GM18507 (cell line): ENCODE data around the gene EPC2.
"Not testable (repeated sequence)": the region's sequence is repeated elsewhere in the genome, so short reads cannot be mapped to it uniquely, and the experiment has no call there.

ENCODE experiments used
- DNase-seq: peaks from one replicate; pipeline ENCODE4 v3.0.0; 2011; ENCODE audit warnings: low read depth; ENCODE audit not compliant: insufficient read length; ENCODE audit errors: extremely low spot score
- FAIRE-seq: peaks from 2 replicates; lab custom pipeline; 2011; peaks lifted over from hg19 to GRCh38; lab: Jason Lieb, UNC

The EPC2 gene

DNA sequence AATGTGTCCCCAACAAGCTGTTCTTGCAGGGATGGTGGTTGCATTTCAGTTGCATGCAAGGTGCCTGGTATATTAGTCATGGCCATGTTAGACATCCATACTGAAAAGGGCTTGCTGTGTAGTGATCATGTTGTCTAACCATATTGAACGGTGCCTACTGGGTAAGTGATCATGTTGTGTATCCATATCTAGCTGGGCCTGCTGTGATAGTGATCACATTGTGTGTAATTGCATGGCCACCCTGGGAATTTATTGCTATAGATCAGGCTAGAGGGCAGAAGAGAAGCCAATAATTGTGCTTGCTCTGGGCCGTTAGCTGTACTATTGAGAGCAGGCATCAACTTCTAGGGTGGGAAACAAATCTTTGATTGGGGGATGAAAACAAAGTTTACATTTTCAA lies 9.8 kb upstream of the EPC2 start:
- FAIRE-seq (no peak), DNase-seq (no peak)

GRCh38 chr2:148638543-148638942 lies 6.0 kb upstream of the EPC2 start:
- no peak for FAIRE-seq
- DNase-seq = no peak

- no peak for DNase-seq
- no peak for FAIRE-seq
Observed at GRCh38 chr2:148640767-148641166, 3.8 kb upstream of the EPC2 start.

- DNase-seq (no peak), FAIRE-seq (no peak)
Observed at GRCh38 chr2:148642112-148642744, 2.3 kb upstream of the EPC2 start.

DNA sequence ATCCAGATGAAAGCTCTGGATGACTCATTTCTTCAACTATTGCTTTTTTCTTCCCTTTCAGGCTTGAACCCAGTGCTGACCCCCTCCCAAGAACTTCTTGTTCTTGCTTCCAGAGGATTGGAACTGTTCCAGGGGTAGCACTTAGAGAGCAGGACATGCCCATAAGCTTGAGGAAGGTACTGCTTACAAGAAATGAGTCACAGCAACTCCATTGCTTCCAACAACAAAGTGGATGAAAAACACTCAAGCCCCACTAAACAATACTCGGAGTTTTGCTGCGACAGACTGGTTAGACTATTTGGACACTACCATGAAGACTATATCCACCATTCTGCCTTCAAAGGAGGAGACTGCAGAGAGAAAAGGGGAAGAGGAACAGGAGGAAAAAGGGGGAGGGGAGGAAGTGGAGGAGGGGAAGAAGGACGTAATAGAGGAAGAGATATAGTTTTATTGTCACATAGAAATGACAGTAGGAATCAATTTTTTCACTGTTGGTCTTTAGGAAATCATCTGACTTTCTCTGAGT lies 1.6 kb upstream of the EPC2 start:
- no peak for FAIRE-seq
- no peak for DNase-seq

- DNase-seq = no peak
- peak; percentile 73 for FAIRE-seq
Observed at GRCh38 chr2:148643421-148643820, 1.1 kb upstream of the EPC2 start.

DNA sequence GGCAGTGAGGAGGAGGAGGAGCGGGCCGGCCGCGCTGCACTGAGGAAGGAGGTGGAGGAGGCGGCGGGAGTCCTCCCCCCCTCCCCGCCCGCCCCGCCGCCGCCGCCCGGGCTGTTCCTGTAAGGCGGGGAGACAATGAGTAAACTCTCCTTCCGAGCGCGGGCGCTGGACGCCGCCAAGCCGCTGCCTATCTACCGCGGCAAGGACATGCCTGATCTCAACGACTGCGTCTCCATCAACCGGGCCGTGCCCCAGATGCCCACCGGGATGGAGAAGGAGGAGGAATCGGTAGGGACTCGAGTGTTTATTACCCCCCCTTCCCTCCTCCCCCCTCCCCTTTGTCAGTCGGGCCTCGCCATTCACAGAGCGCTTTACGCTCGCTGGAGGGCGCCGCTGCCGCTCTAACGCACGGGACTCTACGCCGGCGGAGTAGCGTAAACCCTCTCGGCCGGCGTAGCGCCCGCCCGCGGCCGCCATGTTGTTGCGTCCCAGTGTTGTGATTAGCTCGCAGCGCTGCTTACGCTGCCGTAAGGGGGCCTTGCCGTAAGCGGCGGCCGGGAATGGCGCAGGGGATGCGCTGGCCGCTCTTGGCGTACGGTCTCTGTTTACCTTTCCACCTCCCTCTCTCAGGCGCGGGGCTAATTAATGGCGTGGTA lies 460 bp downstream of the EPC2 start:
- peak; percentile 58 for DNase-seq
- FAIRE-seq = peak; percentile 97

DNA sequence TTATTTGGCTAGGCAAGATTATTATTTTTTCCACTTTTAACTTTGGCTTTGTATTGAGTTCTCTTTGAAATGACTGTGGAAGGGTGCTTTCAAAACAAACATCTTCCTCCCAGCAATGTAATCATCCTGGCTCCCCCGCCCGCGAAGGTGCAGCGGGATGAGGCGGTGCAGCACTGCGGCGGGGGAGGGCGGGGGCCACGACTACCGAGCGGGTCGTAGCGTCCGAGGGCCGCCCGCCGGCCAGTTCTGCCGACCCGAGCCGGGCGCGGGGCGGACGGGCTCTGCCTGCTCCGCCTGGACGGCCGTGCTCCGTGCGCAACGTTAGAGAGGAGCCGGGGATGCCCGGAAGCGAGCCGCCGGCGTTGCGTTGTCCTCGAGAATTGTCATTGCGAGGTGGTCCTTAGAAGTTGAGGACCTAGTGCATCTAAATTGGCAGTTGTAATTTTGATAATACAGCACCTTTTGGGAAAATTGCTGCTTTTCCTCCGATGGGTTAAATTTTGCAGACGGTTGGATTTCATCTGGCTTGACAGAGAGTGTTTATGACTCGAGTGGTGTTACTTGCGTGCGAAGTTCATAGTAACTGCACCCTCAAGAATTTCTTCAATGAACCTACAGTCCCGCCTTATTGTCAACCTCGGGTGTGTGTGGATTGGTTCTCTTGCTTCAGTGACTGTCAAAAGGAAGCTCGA lies 1.1 kb downstream of the EPC2 start:
- peak; percentile 94 for FAIRE-seq
- peak; percentile 56 for DNase-seq

DNA sequence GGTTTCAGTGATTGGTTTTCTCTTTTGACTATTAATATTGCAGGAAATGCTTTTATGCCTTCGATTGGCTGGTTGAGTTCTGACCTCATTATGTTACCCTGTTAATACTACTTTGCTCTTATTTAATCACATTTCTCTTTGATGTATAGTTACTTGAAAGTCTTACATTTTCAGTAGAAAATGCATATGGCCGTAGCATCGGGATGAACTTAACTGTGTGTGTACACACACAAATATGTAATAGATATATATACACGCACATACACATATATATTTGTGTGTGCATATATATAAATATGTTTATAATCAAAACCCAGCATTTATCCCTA lies 1.6 kb downstream of the EPC2 start:
- no peak for FAIRE-seq
- no peak for DNase-seq

DNA sequence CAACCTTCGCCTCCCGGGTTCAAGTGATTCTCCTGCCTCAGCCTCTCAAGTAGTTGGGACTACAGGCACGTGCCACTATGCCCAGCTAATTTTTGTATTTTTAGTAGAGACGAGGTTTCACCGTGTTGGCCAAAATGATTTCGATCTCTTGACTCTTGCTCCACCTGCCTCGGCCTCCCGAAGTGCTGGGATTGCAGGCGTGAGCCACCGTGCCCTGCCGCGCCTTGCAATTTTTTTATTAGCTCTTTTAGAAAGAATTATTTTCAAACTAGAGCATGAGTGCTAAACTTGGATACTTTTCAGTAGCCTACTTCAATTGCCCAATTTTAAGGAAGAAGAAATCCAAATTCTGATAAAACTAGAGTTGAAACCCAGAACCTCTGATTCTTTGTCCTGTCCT lies 3.2 kb downstream of the EPC2 start:
- DNase-seq, FAIRE-seq: not testable (repeated sequence)

GRCh38 chr2:148649936-148650335 lies 5.4 kb downstream of the EPC2 start:
- no peak for FAIRE-seq
- DNase-seq = no peak

DNA sequence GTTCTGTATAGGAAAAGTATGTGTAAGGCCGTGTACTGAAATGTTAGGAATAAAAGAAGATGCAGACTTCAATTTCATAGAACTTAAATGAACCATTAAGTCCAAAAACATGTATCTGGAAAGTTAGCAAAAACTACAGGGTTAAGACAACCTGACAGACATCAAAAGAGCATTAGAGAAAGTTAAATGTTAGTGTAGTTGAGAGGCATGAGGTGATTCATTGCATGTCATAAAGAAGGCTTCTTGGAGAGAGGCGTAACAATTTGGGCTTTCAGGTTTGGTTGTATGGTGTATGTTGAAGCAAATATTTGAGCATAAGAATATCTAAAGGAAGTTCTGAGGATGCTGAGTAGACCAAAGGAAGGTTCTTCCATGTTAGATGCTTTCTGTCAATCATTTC lies 6.3 kb downstream of the EPC2 start:
- FAIRE-seq (peak; percentile 53), DNase-seq (no peak)

- no peak for DNase-seq
- FAIRE-seq = peak; percentile 15
Observed at GRCh38 chr2:148651972-148652371, 7.4 kb downstream of the EPC2 start.

GRCh38 chr2:148653437-148653836 lies 8.9 kb downstream of the EPC2 start:
- FAIRE-seq (peak; percentile 86), DNase-seq (no peak)

DNA sequence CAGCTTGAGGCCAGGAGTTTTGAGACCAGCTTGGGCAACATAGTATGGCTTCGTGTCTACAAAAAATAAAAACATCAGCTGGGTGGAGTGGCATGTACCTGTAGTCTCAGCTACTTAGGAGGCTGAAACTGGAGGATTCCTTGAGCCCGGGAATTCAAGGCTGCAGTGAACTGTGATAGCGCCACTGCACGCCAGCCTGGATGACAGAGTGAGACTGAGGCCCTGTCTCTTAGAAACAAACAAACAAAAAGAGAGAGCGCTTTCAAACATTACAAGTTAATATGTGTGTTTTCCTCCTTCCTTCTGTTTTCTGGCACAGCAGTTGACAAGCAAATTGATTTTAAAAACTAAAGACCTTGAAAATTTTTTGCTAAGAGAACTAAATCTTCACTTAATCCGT lies 9.9 kb downstream of the EPC2 start:
- no peak for FAIRE-seq
- DNase-seq = no peak

GRCh38 chr2:148656516-148656915 lies 12.0 kb downstream of the EPC2 start:
- FAIRE-seq (no peak), DNase-seq (no peak)

DNA sequence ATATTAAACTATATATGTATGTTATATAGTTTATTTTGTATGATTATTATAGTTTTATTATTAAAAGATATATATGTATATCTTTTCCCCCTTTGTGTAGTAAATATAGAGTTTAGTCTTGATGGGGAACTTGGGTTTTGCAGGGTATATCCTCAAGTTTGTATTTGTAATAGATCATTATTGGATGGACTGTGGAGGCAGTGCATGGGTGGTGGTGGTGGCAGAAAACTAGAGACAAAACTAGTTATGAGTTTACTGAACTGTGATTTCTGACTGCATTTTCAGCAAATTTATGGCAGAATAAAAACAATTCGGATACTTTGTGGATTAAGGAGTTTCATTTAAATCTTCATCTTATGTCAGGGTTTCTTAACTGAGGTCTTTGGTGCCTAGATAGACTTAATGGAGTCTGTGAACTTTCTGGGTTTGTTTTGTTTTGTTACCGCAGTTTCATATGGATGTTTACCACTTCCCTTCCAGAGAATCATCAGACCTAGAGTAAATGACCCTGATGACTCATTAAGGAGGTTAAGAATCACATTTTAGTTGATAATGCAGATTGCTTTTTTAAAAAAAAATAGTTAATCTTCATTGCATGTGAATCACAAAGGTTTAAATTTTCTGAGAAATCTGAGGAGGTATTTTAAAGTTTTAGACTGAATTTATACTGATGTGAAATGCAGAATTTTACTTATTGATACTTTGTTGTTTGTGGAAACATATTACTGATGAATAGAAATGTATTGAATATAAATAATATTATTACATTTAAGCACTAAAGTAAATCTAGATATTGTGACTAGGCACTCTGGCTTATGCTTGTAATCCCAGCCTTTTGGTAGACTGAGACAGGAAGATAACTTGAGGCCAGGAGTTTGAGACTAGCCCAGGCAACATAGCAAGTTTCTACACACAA lies 14.5 kb downstream of the EPC2 start:
- DNase-seq (no peak), FAIRE-seq (peak; percentile 70)

- DNase-seq (no peak), FAIRE-seq (no peak)
Observed at GRCh38 chr2:148660999-148661398, 16.4 kb downstream of the EPC2 start.

DNA sequence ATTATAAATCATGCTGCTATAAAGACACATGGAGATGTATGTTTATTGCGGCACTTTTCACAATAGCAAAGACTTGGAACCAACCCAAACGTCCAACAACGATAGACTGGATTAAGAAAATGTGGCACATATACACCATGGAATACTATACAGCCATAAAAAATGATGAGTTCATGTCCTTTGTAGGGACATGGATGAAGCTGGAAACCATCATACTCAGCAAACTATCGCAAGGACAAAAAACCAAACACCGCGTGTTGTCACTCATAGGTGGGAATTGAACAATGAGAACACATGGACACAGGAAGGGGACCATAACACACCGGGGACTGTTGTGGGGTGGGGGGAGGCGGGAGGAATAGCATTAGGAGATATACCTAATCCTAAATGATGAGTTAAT lies 17.8 kb downstream of the EPC2 start:
- not testable (repeated sequence) for DNase-seq, FAIRE-seq

- FAIRE-seq = no peak
- DNase-seq = no peak
Observed at GRCh38 chr2:148664229-148664628, 19.7 kb downstream of the EPC2 start.
